GM19043 (cell line): Measurements from ENCODE around the gene OR4C45.
"Not testable (repeated sequence)": the region's sequence is repeated elsewhere in the genome, so short reads cannot be mapped to it uniquely, and the experiment has no call there.

Source experiments
- ATAC-seq: cut with Tn5 transposase; IDR thresholded peaks from one replicate; pipeline ENCODE4 v1.9.1; 2021; ENCODE audit warnings: low read depth; ENCODE audit not compliant: unreplicated experiment

OR4C45 gene

DNA sequence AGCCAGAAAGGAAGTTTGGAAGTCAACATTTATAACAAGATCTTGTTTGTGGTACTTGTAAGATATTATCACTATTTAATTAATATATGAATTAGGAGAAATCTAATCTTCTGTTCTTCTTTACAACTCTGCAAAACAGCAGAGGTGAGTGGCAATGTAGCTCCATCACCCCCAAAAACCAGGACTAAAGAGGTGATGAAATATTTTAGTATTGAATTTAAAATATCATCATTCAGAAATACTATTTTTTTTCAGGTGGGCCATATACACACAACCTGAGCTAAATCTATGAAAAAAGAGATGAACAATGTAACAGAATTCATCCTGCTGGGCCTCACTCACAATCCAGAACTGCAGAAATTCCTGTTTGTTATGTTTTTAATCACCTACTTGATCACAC is at the start of gene OR4C45:
OR4C45 (plus strand) TSS at position 301 of the 400 bp plus-strand sequence.
- ATAC-seq, result no peak

DNA sequence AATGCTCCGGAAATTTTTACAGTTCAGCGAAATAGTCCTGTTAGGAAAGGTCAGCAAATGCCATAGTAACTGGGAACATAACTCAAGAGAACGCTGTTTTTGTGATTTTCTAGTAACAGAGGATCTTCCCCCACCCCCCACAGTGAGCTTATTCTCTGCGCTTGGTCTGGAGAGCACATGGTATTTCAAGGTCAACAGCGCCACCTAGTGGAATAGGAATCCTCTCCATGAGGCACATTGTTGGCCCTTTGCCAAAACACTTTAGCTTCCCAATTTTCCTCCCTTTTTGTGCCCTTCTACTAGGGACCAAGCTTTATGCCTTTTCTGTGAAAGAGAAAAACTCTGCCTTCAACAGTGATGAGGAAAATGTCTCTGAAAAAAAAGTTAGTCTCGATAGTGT is 37.1 kb upstream of the OR4C45 start:
- no peak for ATAC-seq

DNA sequence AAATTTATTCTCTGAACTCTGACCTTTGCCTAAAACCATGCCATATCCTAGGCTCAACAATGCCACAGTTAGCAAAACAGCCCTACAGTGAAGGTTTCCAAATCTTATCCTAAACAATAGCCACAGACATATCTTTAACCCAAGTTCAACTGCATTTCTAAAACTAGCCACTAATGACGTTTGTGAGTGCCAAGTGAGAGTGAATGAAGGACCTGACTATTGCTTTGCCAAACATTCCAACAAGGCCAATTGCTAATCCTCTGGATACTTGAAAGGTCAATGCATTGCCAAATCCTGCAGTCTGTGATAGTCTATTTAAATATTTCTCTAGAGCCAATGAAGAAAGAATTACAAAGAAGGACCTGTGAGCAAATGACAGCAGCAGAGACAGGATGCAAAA is 2.5 kb upstream of the OR4C45 start:
- ATAC-seq, result no peak

DNA sequence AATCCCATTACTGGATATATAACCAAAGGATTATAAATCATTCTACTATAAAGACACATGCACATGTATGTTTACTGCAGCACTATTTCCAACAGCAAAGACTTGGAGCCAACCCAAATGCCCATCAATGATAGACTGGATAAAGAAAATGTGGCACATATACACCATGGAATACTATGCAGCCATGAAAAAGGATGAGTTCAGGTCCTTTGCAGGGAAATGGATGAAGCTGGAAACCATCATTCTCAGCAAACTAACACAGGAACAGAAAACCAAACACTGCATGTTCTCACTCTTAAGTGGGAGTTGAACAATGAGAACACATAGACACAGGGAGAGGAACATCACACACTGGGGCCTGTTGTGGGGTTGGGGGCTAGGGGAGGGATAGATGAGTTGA is 3.6 kb downstream of the OR4C45 start:
- not testable (repeated sequence) for ATAC-seq

DNA sequence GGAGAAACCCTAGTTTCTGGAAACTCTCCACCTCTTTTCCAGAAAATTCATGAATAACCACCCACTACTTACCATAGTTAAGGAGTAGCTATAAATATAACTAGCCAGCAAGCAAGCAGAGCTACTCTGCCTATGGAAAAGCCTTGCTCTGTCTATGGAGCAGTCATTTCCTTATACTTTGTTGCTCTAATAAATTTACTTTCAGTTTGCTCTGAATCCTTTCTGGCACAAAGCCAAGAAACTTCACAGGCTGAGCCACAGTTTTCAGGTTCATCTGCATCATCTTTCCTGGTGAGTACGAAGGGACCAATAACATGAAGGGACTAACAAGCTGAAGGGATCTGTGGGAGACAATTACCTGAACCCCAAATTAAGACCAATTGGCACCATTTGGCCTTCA is 4.6 kb downstream of the OR4C45 start:
- no peak for ATAC-seq

DNA sequence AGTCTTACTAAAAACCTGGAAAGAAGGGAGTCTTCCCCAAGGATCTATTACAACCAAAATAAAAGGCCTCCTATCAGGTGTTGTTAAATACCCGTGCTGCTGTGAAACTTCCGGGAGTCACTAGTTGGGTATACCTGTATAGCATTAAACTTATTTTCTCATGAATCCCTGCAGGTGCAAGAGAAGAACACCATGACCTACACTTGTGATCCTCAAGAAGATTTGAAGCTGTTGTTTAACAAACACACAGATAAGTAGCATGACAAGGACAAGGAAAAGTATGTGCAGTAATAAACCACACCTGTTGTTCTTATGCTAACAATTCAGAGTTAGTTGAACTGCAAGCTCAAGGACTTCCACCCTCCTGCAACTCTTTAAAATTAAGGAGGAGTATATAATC is 12.0 kb downstream of the OR4C45 start:
- no peak for ATAC-seq

DNA sequence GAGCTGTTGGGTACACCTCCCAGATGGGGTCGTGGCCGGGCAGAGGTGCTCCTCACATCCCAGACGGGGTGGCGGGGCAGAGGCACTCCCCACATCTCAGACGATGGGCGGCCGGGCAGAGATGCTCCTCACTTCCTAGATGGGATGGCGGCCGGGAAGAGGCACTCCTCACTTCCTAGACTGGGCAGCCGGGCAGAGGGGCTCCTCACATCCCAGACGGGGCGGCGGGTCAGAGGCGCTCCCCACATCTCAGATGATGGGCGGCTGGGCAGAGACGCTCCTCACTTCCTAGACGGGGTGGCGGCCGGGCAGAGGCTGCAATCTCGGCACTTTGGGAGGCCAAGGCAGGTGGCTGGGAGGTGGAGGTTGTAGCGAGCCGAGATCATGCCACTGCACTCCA is 30.4 kb downstream of the OR4C45 start:
- not testable (repeated sequence) for ATAC-seq

DNA sequence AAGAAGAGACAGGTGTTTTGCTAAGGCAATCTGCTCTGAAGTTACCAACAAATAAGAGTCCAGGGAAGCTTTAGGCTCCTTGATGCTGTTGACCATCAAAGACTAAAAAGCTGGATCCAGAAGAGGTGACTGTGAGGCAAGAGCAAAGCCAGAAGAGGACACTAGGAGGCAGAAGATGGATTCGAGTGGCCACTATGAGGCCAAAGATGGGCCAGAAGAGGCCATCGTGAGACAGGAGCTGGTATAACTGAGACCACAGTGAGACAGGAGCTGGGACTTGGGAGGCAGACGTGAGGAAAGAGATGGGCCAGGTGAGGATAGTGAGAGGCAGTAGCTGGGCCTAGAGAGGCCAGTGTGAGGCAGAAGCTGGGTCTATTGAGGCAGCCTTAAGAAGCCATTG is 37.7 kb downstream of the OR4C45 start:
- no peak for ATAC-seq

DNA sequence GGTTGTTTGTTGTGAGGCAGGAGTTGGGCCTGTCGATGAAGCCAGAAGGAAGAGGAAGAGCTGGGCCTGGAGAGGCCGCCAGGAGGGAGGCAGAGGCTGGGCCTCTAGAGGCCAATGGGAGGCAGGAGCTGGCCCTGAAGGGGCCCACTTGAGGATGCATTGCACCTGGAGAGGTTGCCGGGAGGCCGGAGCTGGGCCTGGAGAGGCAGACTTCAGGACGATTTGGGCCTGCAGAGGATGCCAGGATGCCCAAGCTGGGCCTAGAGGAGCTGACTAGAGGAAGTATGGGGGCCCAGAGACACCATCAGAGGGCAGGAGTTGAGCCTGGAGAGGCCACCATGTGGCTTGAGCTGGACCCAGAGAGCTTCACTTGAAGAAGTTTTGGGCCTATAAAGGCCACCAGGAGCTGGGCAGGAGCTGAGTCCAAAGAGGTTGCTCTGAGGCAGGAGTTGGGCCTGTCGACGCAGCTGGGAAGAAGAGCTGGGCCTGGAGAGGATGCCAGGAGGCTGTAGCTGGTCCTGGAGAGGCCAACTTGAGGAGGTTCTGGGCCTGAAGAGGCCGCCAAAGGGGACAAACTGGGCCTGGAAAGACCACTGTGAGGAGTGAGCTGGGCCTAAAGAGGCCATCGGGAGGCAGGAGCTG is 39.0 kb downstream of the OR4C45 start:
- no peak for ATAC-seq

DNA sequence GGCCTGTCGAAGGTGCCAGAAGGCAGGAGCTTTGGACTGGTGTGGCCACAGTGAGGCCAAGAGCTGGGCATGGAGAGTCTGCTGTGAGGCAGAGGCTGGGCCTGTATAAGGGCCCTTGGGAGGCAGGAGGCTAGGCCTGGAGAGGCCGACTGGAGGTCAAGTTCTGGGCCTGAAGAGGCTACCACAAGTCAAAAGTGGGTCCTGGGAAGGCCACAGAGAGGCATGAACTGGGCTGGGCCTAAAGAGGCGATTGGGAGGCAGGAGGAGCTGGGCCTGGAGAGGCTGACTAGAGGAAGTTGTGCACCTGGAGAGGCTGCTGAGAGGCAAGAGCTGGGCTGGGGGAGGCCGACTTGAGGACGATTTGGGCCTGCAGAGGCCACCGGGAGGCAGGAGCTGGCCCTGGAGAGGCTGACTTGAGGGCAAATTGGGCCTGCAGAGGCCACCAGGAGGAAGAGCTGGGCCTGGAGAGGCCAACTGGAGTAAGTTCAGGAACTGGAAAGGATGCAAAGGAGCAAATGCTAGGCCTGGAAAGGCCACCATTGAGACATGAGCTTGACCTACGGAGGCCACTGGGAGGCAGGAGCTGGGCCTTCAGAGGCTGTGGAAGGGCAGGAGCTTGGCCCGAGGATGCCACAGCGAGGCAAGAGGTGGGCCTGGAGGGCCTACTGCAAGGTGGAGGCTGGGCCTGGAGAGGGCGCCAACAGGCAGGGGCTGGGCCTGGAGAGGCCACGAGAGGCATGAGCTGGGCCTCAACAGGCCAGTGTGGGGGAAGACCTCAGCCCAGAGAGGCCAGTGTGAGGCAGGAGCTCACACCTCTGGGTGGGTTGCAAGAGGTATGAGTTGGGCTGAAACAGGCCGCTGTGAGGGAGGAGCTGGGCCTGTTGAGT is 39.8 kb downstream of the OR4C45 start:
- ATAC-seq, result no peak

DNA sequence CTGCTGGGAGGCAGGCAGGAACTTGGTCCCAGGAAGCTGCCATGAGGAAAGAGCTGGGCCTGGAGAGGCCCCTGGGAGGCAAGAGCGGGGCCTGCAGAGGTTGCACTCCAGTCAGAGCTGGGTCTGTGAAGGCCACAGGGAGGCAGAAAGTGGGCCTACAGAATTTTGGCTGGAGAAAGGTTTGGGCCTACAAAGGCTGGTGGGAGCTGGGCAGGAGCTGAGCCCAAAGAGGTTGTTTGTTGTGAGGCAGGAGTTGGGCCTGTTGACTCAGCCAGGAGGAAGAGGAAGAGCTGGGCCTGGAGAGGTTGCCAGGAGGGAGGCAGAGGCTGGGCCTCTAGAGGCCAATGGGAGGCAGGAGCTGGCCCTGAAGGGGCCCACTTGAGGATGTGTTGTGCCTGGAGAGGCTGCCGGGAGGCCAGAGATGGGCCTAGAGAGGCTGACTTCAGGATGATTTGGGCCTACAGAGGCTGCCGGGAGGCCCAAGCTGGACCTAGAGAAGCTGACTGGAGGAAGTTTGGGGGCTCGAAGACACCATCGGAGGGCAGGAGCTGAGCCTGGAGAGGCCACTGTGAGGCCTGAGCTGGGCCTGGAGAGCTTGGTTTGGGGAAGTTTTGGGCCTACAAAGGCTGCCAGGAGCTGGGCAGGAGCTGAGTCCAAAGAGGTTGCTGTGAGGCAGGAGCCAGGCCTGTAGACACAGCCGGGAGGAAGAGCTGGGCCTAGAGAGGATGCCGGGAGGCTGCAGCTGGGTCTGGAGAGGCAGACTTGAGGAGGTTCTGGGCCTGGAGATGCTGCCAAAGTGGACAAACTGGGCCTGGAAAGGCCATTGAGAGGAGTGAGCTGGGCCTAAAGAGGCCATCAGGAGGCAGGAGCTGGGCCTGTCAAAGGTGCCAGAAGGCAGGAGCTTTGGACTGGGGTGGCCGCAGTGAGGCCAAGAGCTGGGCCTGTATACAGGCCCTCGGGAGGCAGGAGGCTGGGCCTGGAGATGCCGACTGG is 40.7 kb downstream of the OR4C45 start:
- no peak for ATAC-seq

DNA sequence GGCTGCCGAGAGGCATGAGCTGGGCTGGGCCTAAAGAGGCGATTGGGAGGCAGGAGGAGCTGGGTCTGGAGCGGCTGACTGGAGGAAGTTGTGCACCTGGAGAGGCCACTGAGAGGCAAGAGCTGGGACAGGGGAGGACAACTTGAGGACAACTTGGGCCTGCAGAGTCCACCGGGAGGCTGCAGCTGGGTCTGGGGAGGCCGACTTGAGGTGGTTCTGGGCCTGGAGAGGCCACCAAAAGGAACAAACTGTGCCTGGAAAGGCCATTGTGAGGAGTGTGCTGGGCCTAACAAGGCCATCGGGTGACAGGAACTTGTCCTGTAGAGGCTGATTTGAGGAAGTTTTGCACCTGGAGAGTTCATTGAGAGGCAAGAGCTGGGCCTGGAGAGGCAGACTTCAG is 41.5 kb downstream of the OR4C45 start:
- ATAC-seq, result no peak

DNA sequence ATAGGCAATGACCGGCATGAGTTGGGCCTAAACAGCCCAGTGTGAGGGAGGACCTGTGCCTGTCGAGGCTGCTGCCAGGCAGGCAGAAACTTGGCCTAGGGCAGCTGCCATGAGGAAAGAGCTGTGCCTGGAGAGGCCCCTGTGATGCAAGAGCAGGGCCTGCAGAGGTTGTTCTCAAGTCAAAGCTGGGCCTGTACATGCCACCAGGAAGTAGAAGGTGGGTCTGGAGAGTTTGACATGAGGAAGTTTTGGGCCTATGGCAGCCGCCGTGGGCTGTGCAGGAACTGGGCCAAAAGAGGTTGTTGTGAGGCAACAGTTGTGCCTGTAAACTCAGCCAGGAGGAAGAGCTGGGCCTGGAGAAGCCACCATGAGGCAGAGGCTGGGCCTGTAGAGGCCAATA is 43.2 kb downstream of the OR4C45 start:
- ATAC-seq, result no peak

DNA sequence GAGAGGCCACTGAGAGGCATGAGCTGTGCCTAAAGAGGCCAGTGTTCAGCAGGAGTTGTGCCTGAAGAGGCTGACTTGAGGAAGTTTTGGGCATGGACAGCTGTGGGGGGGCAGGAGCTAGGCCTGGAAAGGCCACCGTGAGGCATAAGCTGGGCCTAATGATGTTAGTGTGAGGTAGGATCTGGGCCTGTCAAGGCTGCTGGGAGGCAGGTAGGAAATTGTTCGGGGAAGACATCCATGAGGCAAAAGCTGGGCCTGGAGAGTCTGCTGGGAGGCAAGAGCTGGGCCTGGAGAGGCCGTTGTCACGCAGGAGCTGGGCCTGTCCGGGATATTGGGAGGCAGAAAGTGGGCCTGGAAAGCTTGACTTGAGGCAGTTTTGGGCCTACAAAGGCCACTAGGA is 44.9 kb downstream of the OR4C45 start:
- ATAC-seq, result no peak

DNA sequence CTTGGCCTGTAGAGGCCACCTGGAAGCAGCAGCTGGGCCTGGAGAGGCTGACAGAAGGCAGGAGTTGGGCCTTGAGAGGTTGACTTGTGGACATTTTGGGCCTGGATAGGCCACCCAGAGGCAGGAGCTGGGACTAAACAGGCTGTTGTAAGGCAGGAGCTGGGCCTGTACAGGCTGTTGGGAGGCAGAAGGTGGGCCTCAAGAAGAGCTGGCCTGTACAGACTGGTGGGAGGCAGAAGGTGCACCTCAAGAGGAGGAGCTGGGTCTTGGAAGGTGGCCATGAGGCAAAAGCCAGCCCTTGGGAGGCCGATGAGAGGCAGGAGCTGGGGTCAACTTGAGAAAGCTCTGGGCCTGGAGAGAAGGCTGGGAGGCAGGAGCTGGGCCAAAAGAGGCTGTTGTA is 45.3 kb downstream of the OR4C45 start:
- no peak for ATAC-seq

DNA sequence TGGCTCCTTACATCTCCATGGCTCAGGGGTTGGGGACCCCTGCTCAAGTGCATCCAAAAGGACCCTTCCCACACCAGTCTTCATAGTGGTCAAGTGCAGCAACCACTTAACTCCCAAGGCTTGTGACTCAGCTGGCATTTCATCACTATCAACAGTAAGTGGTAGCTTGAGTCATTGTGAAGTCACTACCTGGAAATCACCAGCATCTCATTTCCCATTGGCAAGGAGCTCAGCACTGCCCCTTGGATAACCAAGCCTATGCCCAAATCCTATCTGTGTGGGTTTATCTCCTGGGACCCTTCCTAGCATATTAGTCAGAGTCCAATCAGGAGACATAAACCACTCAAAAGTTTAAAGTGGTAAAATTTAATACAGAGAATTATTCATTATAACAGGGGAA is 46.3 kb downstream of the OR4C45 start:
- ATAC-seq, result not testable (repeated sequence)

DNA sequence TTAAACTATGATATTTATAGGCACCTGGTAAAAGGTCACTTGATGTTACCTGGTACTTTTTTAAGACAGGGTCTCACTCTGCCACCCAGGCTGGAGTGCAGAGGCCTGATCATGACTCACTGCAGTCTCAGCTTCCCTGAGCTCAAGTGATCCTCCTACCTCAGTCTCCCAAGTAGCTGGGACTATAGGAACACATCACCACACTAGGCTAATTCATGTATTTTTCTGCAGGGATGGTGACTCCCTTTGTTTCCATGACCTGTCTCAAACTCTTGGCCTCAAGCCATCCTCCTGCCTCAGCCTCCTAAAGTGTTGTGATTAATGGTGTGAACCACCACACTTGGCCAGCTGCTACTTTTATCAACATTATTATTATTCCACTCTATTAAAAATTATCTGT is 47.6 kb downstream of the OR4C45 start:
- ATAC-seq, result no peak
